A549 (cell line): Measurements from ENCODE around the gene TCP10L.

Experiments used
- CTCF ChIP-seq: fragments of >200 bp; sonication (Bioruptor Twin); formaldehyde crosslinking; IDR thresholded peaks from 3 replicates; pipeline ENCODE4 v1.5.1; 2016
- EP300 ChIP-seq, 2 experiments: fragments of >200 bp; sonication (Bioruptor Twin); formaldehyde crosslinking; IDR thresholded peaks; 2 replicates in 1 of 2; 3 replicates in 1 of 2; pipeline ENCODE4 v1.6.1; 2016 to 2017
- JUNB ChIP-seq: fragments of >200 bp; sonication (Bioruptor Twin); formaldehyde crosslinking; IDR thresholded peaks from 2 replicates; pipeline ENCODE4 v1.6.1; 2016
- MAZ ChIP-seq: fragments of 150-350 bp; IDR thresholded peaks from 2 replicates; pipeline ENCODE4 v1.6.1; 2014; ENCODE audit warnings: antibody characterized with exemption, low read depth, low read length, borderline replicate concordance
- NFE2L2 ChIP-seq: fragments of 150-350 bp; conservative IDR thresholded peaks from 2 replicates; pipeline ENCODE4 v1.6.1; 2014; ENCODE audit warnings: low read length
- POLR2A ChIP-seq: IDR thresholded peaks from 2 replicates; pipeline ENCODE4 v1.6.1; 2012; ENCODE audit warnings: mild to moderate bottlenecking, low read length
- RAD21 ChIP-seq, 2 experiments: fragments of >200 bp in 1 of 2; sonication (Bioruptor Twin) in 1 of 2; formaldehyde crosslinking in 1 of 2; IDR thresholded peaks in 1 of 2; conservative IDR thresholded peaks in 1 of 2; 2 replicates in 1 of 2; 3 replicates in 1 of 2; pipeline ENCODE4 v1.6.1; 2012 to 2018; ENCODE audit warnings: inconsistent platforms in 1 of 2
- RARB ChIP-seq: fragments of 250-450 bp; sonication (Bioruptor Pico); IDR thresholded peaks from 2 replicates; pipeline ENCODE4 v1.8.0; 2021; ENCODE audit warnings: mild to moderate bottlenecking, moderate library complexity
- TP53 ChIP-seq: fragments of 250-450 bp; sonication (Bioruptor Pico); IDR thresholded peaks from 2 replicates; pipeline ENCODE4 v1.5.0; 2021; ENCODE audit warnings: mild to moderate bottlenecking, moderate library complexity

- TF ChIP-seq RARB (no peak), RAD21 (conservative IDR thresholded peaks at IDR 0.05 in 1 of 2, IDR thresholded peaks at IDR 0.05 in 1 of 2) (no peak), POLR2A (no peak), CTCF (no peak), TP53 (CRISPR knock-in tag) (no peak), EP300 (IDR thresholded peaks at IDR 0.05) (no peak), NFE2L2 (no peak), MAZ (no peak), JUNB (no peak)
Observed at GRCh38 chr21:32533053-32533452, 52.3 kb downstream of the TCP10L start.
